HUES6 (cell line): ENCODE data around the gene PIP4P1.

Experiments used
- H3K27ac ChIP-seq: 2 replicates; pipeline ENCODE4 v1.7.0; 2013; ENCODE audit warnings: low read depth, mild to moderate bottlenecking, low read length, inconsistent platforms
- H3K27me3 ChIP-seq: 2 replicates; pipeline ENCODE4 v1.6.1; 2013; ENCODE audit warnings: low read length; ENCODE audit not compliant: control insufficient read depth, insufficient read depth
- H3K36me3 ChIP-seq: 2 replicates; pipeline ENCODE4 v1.6.1; 2013; ENCODE audit warnings: low read length; ENCODE audit not compliant: control insufficient read depth, insufficient read depth
- H3K4me1 ChIP-seq: 2 replicates; pipeline ENCODE4 v1.6.1; 2013; ENCODE audit warnings: low read length; ENCODE audit not compliant: control insufficient read depth, insufficient read depth
- H3K4me3 ChIP-seq: 2 replicates; pipeline ENCODE4 v1.5.1; 2013; ENCODE audit warnings: low read depth, low read length
- H3K9ac ChIP-seq: one replicate; pipeline ENCODE4 v1.6.1; 2013; ENCODE audit warnings: mild to moderate bottlenecking, low read length
- H3K9me3 ChIP-seq: 2 replicates; pipeline ENCODE4 v1.6.1; 2013; ENCODE audit warnings: low read depth, low read length; ENCODE audit not compliant: control insufficient read depth, insufficient read depth

Gene PIP4P1

DNA sequence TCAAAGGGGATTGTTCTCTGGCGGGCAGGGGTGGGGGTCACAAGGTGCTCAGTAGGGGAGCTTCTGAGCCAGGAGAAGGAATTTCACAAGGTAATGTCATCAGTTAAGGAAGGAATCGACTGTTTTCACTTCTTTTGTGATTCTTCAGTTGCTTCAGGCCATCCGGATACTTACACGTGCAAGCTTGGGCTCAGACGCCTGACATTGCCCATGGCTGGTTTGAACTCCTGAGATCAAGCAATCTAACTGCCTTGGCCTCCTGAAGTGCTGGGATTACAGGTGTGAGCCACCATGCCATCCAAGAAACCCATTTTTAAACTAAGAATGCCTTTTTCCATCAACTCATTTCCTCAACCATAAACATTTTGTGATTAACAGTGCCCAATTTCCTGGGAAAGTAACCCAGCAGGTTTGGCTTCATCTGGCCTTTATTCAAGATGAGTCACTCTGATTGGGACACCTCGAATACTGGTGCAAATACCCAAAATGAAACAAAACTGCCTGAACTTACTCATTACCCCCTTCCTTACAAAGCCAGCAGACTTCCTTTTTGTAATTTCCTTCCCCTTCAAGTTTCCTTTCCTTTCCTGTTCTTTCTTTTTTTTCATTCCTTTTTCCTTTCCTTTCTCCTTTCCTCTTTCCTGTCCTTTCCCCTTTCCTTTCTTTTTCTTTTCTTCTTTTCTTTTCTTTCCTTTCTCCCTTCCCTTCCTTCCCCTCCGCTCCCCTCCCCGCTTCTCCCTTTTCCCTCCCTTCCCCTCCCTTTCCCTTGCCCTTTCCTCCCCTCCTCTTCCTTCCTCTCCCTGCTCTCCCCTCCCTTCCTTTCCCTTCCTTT, 33.9 kb upstream of the PIP4P1 start:
- Histone ChIP-seq H3K27ac (peak overlapping the region; percentile 81; the same call in 1 of the 2 replicates), H3K9me3 (no peaks in the 10 kb centered on the region; the same call in 1 of the 2 replicates), H3K4me3 (peak overlapping the region; percentile 0; the same call in 1 of the 2 replicates), H3K4me1 (peaks cover 55% of the 10 kb centered on the region), H3K9ac (peak overlapping the region; percentile 84), H3K36me3 (no peaks in the 10 kb centered on the region), H3K27me3 (no peaks in the 10 kb centered on the region)

DNA sequence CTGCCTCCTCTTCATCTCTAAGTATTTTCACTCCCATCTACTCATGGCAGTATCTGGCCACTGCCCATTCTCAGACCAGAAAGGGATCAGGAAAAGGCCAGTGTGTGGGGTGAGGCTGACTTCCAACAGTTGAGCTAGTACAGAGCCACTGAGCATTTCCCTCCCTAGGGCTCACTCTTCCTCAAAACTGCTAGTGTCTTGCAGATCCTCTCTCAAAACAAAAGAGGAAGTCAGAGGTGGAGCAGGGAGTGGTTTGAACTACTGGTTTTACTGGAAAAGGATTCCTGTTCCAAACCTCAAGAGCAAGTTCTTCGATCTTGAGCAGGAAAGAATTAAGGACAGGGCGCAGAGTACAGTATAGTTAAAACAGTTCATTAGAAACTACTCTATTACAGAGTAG, 32.4 kb upstream of the PIP4P1 start:
- Histone ChIP-seq H3K4me3 (no peak overlapping the region), H3K9me3 (no peaks in the 10 kb centered on the region; the same call in 1 of the 2 replicates), H3K27me3 (no peaks in the 10 kb centered on the region), H3K4me1 (peaks cover 52% of the 10 kb centered on the region), H3K36me3 (no peaks in the 10 kb centered on the region), H3K27ac (peak overlapping the region; percentile 66; the same call in 1 of the 2 replicates), H3K9ac (peak overlapping the region; percentile 50)

DNA sequence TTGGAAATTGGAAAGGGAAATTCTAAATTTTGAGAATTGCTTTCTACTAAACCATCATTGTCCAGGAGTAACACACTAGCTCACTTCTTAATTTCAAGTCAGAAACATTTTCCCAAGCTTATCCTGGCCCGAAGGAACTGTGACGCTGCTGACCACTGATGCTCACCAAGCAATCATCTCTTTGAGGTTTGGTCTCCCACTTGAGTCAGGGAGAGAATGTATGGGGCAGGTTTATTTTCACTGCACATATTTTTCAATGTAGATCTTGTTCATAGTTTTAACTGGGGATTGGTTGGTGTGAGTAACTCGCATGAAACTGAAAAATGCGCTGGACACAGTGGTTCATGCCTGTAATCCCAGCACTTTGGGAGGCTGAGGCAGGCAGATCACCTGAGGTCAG, 31.3 kb upstream of the PIP4P1 start:
- Histone ChIP-seq H3K9me3 (no peaks in the 10 kb centered on the region; the same call in 1 of the 2 replicates), H3K27ac (no peak overlapping the region; the same call in 1 of the 2 replicates), H3K4me3 (no peak overlapping the region)

DNA sequence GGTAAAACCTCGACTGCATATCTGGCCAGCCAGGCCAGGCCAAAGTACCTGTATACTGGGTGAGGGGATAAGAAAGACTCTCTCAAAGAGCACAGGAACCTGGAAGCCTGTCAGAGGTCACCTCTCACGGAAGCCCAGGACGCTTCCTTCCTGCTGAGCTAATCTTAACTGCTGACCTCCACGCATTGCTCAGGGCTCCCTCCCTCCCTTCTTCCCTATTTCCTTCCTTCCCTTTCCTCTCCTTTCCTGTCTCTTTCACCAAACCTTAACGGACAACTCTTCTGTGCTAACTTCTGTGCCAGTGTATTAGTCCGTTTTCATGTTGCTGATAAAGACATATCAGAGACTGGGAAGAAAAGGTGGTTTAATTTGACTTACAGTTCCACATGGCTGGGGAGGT, 29.3 kb upstream of the PIP4P1 start:
- no peaks in the 10 kb centered on the region for H3K27me3 ChIP-seq
- H3K9me3 ChIP-seq: no peaks in the 10 kb centered on the region; the same call in 1 of the 2 replicates
- H3K36me3 ChIP-seq: no peaks in the 10 kb centered on the region
- peaks cover 49% of the 10 kb centered on the region for H3K4me1 ChIP-seq
- H3K4me3 ChIP-seq: no peak overlapping the region
- peak overlapping the region; percentile 16 for H3K9ac ChIP-seq
- H3K27ac ChIP-seq: no peak overlapping the region; the same call in 1 of the 2 replicates

More for the DNA sequence above, 31.3 kb upstream of the PIP4P1 start:
- H3K9ac ChIP-seq: no peak overlapping the region
- no peaks in the 10 kb centered on the region for H3K27me3 ChIP-seq
- H3K36me3 ChIP-seq: no peaks in the 10 kb centered on the region
- peaks cover 51% of the 10 kb centered on the region; the same call in 1 of the 2 replicates for H3K4me1 ChIP-seq

DNA sequence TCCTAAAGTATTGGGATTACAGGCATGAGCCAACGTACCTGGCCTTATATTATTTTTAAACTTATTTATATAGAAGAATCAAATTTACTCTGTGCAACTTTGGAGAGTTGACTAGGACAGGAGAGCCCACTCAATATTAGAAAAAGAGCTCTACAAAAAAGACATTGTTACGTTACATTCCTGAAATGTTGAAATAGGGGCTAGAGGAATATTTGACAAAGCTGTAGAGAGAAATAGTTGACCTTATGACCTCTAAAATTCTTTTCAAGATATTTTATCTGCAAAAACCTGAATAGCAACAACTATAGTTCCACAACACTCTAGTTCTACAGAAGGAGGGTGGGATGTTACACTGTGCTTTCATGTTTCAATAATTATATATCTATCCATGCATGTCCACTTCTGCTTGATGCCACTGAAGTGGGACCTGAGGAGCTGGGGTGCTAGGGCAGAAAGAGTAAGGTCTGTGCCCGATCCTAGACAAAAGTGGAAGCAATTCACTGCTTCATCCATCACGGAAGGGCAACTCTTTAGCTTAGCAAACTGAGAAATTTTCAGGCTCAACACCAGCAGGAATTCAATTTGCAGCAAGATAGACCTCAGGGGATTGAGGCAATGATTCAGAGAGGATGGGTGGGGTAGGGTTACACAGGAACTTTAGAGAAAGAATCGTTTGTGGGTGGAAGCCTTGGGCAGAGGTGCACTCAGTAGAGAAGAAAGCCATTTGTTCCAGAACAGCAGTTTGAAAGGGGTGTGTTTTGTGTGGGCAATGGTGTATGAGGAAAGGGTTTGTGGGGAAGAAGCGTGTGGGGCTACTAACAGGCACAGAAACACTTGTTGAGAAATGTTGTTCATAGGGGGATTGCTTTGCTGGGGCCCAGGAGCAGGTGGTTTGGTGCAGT, 28.1 kb upstream of the PIP4P1 start:
- no peak overlapping the region for H3K27ac ChIP-seq
- H3K9ac ChIP-seq: peak overlapping the region; percentile 9

DNA sequence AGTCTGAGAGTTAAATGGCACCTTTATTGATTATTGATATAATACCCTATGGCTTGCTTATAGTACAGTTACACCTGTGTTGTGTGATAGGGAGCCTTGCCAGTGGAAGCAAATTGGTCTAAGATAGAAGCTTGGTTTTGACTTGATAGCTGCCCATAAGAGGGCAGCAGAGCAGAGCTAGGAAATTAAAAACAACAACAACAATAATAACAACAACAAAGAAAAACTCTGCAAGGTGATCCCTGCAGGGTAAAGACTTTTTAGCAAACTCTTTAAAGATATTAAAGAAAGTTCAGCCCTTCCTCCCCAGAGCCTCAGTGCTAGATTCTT, 26.1 kb upstream of the PIP4P1 start:
- Histone ChIP-seq H3K4me3 (no peak overlapping the region), H3K4me1 (peaks cover 42% of the 10 kb centered on the region), H3K36me3 (no peaks in the 10 kb centered on the region), H3K27me3 (no peaks in the 10 kb centered on the region), H3K9ac (no peak overlapping the region), H3K9me3 (no peaks in the 10 kb centered on the region), H3K27ac (no peak overlapping the region)

More for the DNA sequence above, 28.1 kb upstream of the PIP4P1 start:
- H3K9me3 ChIP-seq: no peaks in the 10 kb centered on the region; the same call in 1 of the 2 replicates
- peaks cover 47% of the 10 kb centered on the region for H3K4me1 ChIP-seq
- no peaks in the 10 kb centered on the region for H3K36me3 ChIP-seq
- H3K4me3 ChIP-seq: no peak overlapping the region
- no peaks in the 10 kb centered on the region for H3K27me3 ChIP-seq

DNA sequence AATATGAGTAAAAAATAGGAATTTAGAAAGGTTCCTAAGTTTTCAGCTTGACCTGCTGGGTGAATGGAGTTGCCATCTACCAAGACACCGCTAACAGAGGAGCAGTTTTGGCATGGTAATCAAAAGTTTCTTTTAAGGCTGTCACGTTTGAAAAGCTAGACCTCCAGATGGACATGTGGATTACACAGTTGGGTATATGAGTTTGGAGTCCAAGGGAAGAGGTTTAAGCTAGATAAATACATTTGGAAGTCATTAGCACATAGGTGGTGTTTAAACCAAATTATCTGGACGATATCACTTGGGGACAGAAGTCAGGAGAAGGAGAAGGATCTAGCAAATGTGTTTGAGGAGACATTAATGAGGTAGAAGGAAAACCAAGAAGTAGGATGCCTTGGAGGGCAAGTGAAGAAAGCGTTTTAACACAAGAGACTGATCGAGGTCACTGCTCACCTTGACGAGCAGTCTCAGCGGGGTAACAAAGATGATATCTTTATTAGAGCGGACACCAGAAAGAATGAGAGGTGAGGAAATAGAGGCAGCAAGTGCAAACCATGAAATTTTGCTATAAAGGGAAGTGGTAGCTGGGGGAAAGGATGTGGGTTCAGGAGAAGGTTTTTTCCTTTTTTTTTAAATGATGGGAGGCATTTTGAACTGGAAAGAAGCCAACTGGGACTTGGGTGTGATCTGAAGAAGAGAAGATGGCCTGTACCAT, 25.6 kb upstream of the PIP4P1 start:
- no peaks in the 10 kb centered on the region for H3K27me3 ChIP-seq
- no peak overlapping the region for H3K9ac ChIP-seq
- peaks cover 48% of the 10 kb centered on the region for H3K4me1 ChIP-seq
- H3K9me3 ChIP-seq: no peaks in the 10 kb centered on the region
- H3K36me3 ChIP-seq: no peaks in the 10 kb centered on the region
- no peak overlapping the region for H3K4me3 ChIP-seq
- no peak overlapping the region for H3K27ac ChIP-seq

DNA sequence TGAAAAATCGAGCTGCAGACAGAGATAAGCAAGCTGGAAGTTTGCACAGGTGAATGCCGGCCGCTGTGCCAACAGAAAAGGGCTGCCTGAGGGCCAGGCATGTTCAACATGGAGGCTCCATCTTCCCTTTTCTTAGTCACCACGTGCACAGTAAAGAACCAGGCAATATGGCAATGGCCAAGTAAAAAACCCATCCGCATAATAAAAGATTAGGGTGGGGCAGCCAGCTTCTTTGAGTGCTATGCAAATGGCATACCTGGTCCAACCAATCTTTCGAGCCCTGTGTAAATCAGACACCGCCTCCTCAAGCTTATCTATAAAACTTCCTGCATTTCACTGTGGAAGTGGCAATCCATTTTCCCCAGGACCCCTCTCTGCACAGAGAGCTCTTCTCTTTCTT, 24.7 kb upstream of the PIP4P1 start:
- H3K27me3 ChIP-seq: no peaks in the 10 kb centered on the region
- H3K9me3 ChIP-seq: no peaks in the 10 kb centered on the region
- H3K4me1 ChIP-seq: peaks cover 52% of the 10 kb centered on the region
- H3K36me3 ChIP-seq: no peaks in the 10 kb centered on the region
- H3K27ac ChIP-seq: no peak overlapping the region; the same call in 1 of the 2 replicates
- H3K9ac ChIP-seq: no peak overlapping the region
- H3K4me3 ChIP-seq: no peak overlapping the region

DNA sequence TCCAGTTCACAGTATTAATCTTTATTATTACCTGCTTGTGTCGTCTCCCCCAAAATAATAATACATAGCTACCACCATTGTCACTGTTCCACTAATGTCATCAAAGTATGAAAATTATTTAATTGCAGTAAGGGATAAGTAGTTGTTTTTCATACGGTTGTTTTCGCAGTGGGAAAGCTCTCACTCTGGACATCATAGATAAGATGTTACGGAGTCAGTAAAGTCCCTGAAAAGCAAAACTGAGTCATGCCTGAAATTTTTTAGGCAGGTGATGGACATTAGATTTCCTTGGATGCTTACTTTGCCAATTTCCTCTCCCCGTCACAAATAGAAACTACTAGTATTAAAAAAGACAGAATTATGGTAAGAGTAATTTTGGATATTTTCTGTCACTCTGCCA, 21.1 kb upstream of the PIP4P1 start:
- Histone ChIP-seq H3K4me1 (peaks cover 29% of the 10 kb centered on the region), H3K27ac (no peak overlapping the region), H3K9ac (no peak overlapping the region), H3K36me3 (peaks cover 25% of the 10 kb centered on the region), H3K9me3 (no peaks in the 10 kb centered on the region), H3K4me3 (no peak overlapping the region), H3K27me3 (no peaks in the 10 kb centered on the region)

DNA sequence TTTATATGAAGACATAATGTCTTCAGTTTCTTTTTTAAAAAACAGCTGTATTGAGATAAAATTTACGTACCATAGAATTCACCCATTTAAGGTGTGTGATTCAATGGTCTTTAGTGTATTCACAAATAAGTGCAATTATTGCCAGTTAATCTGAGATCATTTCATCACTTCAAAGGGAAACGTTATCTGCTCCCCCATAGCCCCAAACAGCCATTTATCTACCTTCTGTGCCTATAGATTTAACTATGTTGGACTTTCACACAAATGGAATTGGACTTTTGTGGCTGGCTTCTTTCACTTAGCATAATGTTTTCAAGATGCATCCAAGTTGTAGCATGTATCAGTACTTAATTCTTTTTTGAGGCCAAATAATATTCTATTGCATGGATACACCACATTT, 17.7 kb upstream of the PIP4P1 start:
- Histone ChIP-seq H3K36me3 (peaks cover 60% of the 10 kb centered on the region), H3K27ac (no peak overlapping the region), H3K27me3 (no peaks in the 10 kb centered on the region), H3K4me1 (peaks cover 19% of the 10 kb centered on the region), H3K9ac (no peak overlapping the region), H3K4me3 (no peak overlapping the region), H3K9me3 (no peaks in the 10 kb centered on the region)
